ENCODE results near the gene MGAT4A.

DNA sequence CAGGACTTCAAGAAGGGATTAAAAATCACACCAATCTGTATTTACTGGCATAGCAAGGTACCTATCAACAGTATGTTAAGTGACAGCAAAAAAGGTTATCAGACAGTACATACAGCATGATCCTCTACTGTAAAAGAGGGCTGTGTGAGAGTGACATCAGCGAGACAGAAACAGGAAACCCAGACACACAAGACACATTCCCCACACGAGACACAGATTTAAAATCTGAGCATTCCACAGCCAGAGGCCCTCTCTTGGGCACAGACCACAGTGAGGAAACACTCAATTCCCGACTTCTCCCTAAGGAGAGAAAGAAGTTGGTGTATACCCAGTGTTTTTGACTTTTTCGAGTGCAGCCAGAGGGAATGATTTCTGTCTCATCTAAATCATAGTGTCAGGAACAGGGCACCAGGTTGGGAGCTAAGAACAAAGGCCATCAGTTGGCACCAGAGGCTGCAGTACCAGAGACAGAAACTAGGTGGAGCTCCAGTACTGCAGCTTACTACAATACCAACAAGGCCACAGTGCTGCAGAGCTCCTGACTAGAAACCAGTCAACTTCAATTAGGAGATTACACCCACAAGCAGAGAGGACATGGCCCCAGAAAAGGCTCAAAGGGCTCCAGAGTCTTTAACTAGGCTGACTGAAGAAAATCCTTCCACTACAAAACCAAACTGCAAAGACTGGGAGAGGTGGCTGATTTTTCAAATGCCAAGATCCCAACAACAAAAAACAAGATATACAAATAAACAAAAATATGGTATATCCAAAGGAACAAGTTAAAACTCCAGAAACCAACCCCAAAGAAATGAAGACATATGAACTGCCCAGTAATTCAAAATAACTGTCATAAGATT is 81.6 kb downstream of the MGAT4A start:
- no peak for TF ChIP-seq POLR2A (IDR thresholded peaks at IDR 0.05)
- TF ChIP-seq, protein P1, sequence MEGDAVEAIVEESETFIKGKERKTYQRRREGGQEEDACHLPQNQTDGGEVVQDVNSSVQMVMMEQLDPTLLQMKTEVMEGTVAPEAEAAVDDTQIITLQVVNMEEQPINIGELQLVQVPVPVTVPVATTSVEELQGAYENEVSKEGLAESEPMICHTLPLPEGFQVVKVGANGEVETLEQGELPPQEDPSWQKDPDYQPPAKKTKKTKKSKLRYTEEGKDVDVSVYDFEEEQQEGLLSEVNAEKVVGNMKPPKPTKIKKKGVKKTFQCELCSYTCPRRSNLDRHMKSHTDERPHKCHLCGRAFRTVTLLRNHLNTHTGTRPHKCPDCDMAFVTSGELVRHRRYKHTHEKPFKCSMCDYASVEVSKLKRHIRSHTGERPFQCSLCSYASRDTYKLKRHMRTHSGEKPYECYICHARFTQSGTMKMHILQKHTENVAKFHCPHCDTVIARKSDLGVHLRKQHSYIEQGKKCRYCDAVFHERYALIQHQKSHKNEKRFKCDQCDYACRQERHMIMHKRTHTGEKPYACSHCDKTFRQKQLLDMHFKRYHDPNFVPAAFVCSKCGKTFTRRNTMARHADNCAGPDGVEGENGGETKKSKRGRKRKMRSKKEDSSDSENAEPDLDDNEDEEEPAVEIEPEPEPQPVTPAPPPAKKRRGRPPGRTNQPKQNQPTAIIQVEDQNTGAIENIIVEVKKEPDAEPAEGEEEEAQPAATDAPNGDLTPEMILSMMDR (IDR thresholded peaks at IDR 0.05) = peak; percentile 92 to 99 (median 98)
- TF ChIP-seq EP300 (IDR thresholded peaks at IDR 0.05) = no peak

All from sigmoid colon (tissue), 4 donors.